Measurements from ENCODE around the gene CUEDC1. TPM values are rescaled to one million over a fixed set of nuclear protein-coding genes. Genes with fewer than 3 reads are reported as not detected.

The CUEDC1 gene
- total RNA-seq, 1 donor = 0.54 TPM

- DNase-seq (ENCODE audit: low read depth in 2 of 3, low spot score in 2 of 3) = no peak
Observed at GRCh38 chr17:57919918-57920317, 35.3 kb downstream of the CUEDC1 start.

GRCh38 chr17:57918017-57918895, 37.0 kb downstream of the CUEDC1 start:
- DNase-seq (ENCODE audit: low read depth in 2 of 3, low spot score in 2 of 3) = no peak

GRCh38 chr17:57916925-57917858, 38.0 kb downstream of the CUEDC1 start:
- peak in 2 of 3 donors; percentile 44 to 54 for DNase-seq (ENCODE audit: low read depth in 2 of 3, low spot score in 2 of 3)

- no peak for DNase-seq (ENCODE audit: low read depth in 2 of 3, low spot score in 2 of 3)
Observed at GRCh38 chr17:57915985-57916757, 39.0 kb downstream of the CUEDC1 start.

- DNase-seq (ENCODE audit: low read depth in 2 of 3, low spot score in 2 of 3) = no peak
Observed at GRCh38 chr17:57915544-57915943, 39.7 kb downstream of the CUEDC1 start.

- no peak for DNase-seq (ENCODE audit: low read depth in 2 of 3, low spot score in 2 of 3)
Observed at GRCh38 chr17:57914273-57915142, 40.7 kb downstream of the CUEDC1 start.

GRCh38 chr17:57913575-57914272, 41.5 kb downstream of the CUEDC1 start:
- DNase-seq (ENCODE audit: low read depth in 2 of 3, low spot score in 2 of 3) = no peak

GRCh38 chr17:57911834-57912673, 43.2 kb downstream of the CUEDC1 start:
- DNase-seq (ENCODE audit: low read depth in 2 of 3, low spot score in 2 of 3) = no peak

DNA sequence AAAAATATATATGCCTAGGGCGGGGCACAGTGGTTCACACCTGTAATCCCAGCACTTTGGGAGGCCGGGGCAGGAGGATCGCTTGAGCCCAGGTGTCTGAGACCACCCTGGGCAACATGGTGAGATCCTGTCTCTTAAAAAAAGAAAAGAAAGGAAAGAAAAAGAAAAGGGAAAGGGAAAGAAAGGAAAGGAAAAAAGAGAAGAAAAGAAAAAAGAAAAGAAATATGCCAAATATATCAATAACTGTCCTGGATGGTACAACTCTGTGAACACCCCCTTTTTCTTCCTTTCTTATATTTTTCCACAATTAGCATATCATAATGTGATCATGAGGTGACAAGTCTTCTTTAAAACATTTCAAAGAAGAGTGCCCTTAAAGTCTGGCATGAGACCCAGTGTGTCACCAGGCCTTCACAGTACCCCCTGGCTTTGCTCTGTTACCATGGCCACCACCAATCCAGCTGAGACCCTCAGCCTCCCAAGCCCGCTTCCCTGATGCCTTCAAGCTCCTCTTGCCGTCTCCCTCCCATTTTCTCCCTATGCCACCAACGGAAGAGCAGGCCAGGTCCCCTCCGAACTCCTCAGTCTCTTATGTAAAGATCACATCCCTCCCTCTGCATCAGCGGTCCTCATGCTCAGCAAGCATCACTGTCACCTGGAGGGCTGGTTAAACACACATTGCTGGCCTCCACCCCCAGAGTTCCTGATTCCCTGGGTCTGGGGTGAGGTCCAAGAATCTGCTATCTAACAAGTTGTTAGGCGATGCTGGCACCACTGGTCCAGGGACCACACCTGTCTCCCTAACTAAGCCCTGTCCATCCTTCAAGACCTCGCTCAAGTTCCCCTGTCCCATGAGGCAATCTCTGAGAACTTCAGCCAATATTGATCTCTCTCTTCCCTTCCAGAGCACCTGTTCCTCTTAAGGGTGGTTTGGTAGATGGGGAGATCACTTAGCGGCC, 44.5 kb downstream of the CUEDC1 start:
- DNase-seq (ENCODE audit: low read depth in 2 of 3, low spot score in 2 of 3) = no peak

DNA sequence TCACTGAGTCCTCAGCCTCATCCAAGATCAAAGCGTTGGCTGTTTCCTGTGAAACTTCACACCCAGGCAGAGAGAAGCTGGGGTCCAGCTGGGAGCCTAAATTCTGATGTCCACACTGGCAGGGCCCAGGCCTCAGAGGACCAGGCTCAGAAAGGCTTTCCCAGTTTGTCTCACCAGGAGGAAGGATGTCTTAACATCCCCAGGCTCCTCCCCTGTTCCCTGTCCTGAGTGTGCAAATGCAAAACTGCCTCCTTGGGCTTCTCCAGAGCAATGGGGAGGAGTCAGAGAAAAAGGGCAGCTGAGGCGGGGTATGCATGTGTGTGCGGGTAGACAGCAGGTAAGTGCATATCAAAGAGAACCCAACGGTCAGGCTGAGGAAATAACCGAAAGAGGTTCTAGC, 45.7 kb downstream of the CUEDC1 start:
- no peak for DNase-seq (ENCODE audit: low read depth in 2 of 3, low spot score in 2 of 3)

GRCh38 chr17:57908278-57908677, 46.9 kb downstream of the CUEDC1 start:
- DNase-seq (ENCODE audit: low read depth in 2 of 3, low spot score in 2 of 3) = peak in 2 of 3 donors; percentile 64 to 85

DNA sequence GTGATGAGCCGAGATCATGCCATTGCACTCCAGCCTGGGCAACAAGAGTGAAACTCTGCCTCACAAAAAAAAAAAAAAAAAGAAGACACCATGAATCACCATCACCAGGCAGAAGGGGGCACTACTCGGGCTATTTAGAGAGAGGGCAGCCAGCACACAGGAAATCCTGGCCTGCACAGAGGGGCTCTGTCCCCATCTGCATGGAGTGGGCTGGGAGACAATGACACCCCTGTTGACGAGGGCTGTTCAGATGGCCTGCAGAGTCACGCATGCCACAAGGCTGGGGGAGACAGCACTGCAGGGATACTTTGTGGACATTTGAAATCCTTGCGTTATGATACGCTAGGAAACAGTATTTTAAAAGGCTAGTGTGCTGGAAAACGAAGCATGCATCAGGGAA, 48.3 kb downstream of the CUEDC1 start:
- peak in 1 of 3 donors; percentile 24 for DNase-seq (ENCODE audit: low read depth in 2 of 3, low spot score in 2 of 3)

DNA sequence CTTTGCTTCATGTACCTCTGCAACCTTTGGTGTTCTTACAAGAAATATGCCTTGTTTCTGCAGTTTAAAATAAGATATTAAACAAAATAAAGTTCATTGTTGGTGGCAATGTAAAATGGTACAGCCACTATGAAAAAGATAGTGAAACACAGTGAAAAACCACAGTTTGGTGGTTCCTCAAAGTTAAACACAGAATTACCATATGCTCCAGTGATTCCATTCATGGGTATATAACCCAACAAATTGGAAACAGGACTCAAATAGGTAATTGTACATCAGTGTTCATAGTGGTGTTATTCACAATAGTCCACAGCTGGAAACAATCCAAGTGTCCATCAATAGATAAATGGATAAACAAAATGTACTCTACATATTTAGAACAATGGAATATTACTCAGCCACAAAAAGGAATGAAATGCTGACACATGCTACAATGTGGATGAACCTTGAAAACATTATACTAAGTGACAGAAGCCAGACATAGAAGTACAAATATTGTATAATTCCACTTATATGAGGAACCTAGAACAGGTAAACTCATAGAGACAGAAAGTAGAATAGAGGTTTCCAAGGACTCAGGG, 49.2 kb downstream of the CUEDC1 start:
- DNase-seq (ENCODE audit: low read depth in 2 of 3, low spot score in 2 of 3) = no peak

DNA sequence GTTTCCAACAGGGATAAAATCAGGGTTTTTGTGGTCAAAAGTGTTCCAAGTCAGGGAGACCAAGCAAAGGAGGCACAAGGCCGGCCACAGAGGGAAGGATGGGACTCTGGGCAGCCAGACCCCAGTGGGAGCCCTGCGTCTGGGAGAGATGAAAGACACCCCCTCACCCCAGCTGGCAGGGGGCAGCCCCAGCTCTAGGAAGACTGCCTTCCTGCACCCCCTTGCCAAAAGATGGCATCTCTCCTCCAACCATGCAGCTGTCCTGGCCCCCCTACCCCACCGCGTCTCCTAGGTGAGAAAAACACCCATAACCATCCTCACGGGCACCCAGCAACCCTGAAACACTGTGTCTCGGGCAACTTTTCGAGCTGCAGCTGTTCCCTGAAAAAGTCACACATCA, 51.3 kb downstream of the CUEDC1 start:
- no peak for DNase-seq (ENCODE audit: low read depth in 2 of 3, low spot score in 2 of 3)

DNA sequence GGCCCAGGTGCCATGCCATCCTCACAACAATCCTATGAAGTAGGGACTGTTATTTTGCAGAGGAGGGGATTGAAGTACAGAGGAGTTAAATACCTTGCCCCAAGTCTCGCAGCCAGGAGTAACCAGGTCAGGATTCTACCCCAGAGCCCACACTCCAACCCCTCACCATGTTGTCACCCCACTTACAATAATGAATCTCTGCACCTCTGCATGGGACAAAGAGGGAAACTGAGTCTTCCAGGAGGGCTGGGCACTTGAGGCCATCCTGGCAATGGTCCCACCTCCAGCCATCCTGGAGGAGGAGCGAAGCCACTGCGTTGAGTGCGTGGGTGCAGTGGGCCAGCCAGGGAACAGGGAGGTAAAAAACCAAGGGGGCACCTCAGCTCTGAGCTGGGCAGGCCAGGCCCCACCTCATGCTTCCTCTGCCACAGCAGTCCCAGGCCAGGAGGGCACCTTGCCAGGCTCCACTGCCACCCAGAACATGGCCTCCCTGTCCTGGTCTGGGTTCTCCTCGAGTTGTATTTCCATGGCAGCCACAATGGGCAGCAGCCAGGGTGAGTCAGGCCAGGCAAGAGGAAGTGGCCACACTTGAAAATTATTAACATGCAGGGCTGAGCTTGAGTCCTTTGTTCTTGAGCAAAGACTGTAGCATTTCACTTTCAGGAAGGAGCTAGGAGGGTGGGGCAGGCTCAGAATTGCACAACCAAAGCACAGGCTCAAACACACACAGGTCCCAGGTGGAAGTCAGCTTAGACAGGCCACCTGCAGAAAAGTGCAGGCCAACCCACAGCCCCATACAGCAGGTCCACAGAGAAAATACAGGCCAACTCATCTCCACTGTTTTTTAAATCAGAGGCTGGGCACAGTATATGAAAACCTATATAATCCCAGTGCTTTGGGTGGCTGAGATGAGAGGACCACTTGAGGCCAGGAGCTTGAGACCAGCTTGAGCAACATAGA, 52.1 kb downstream of the CUEDC1 start:
- DNase-seq (ENCODE audit: low read depth in 2 of 3, low spot score in 2 of 3) = peak in 2 of 3 donors; percentile 46 to 60

Measured in hematopoietic multipotent progenitor cell (in vitro differentiated cells).